Brain microvascular endothelial cell (primary cell): ENCODE measurements around the gene C20orf141.

Source experiments
- DNase-seq: peaks from one replicate; pipeline ENCODE4 v3.0.0-alpha.2; 2020
- H3K27ac ChIP-seq: fragments of 250-450 bp; sonication (Bioruptor Pico); 2 replicates; pipeline ENCODE4 v1.5.1; 2020; ENCODE audit warnings: mild to moderate bottlenecking, moderate library complexity
- H3K27me3 ChIP-seq: fragments of 250-450 bp; sonication (Bioruptor Pico); replicated peaks from 2 replicates; pipeline ENCODE4 v1.5.1; 2020; ENCODE audit warnings: mild to moderate bottlenecking
- H3K36me3 ChIP-seq: fragments of 250-450 bp; sonication (Bioruptor Pico); replicated peaks from 2 replicates; pipeline ENCODE4 v1.5.1; 2020; ENCODE audit warnings: mild to moderate bottlenecking
- H3K4me3 ChIP-seq: 2 replicates; pipeline ENCODE4 v1.5.1; 2011; ENCODE audit warnings: low read depth, mild to moderate bottlenecking, control low read depth, low read length, moderate library complexity
- CTCF ChIP-seq: IDR thresholded peaks from 2 replicates; pipeline ENCODE4 v1.5.1; 2011; ENCODE audit warnings: low read depth, mild to moderate bottlenecking, moderate library complexity, low read length, control low read depth, inconsistent platforms; ENCODE audit errors: missing control alignments
- in situ Hi-C: cut with HindIII; loops from 2 replicates; pipeline ENCODE4 v1.10.0; 2017; ENCODE audit warnings: low sequenced_read_pairs, low pct_ligation_motif_present

The C20orf141 gene

GRCh38 chr20:2798095-2798805, 16.5 kb upstream of the C20orf141 start:
- H3K4me3 ChIP-seq = no peak overlapping the region
- TF ChIP-seq CTCF = no peak
- in situ Hi-C loops = no loop called here

GRCh38 chr20:2798814-2799213, 16.0 kb upstream of the C20orf141 start:
- Histone ChIP-seq H3K4me3 (no peak overlapping the region), H3K36me3 (no peaks in the 10 kb centered on the region), H3K27ac (no peak overlapping the region), H3K27me3 (peaks cover 34% of the 10 kb centered on the region)
- in situ Hi-C loops = no loop called here
- TF ChIP-seq CTCF = no peak
- DNase-seq = no peak

More at GRCh38 chr20:2798095-2798805, 16.5 kb upstream of the C20orf141 start:
- Histone ChIP-seq H3K36me3 (no peaks in the 10 kb centered on the region), H3K27ac (no peak overlapping the region), H3K27me3 (peaks cover 29% of the 10 kb centered on the region)
- no peak for DNase-seq

DNA sequence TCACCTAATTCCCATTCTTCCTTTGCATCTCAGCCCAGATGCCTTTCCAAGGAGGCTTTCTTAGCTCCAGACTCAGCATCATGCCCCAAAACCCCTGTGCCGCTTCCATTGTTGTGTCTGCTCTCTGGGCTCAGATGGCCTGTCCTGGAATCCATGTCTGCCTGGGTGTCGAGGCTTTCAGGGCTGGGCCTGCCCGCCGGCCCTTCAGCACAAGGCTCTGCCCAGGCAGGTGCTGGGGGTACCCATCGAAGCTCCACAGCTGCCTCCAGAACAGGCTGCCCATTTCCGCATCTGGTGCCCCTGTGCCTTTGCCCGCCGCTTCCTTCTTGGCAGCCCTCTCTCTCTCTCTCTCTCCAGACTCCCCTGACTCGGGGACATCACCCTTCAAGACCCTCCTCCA, 15.5 kb upstream of the C20orf141 start:
- H3K27ac ChIP-seq = no peak overlapping the region
- in situ Hi-C loops = no loop called here
- H3K36me3 ChIP-seq = no peaks in the 10 kb centered on the region
- TF ChIP-seq CTCF = no peak
- peak overlapping the region; percentile 59 for H3K4me3 ChIP-seq
- no peak for DNase-seq
- H3K27me3 ChIP-seq = peaks cover 37% of the 10 kb centered on the region

GRCh38 chr20:2799688-2800520, 14.9 kb upstream of the C20orf141 start:
- Histone ChIP-seq H3K27me3 (peaks cover 43% of the 10 kb centered on the region), H3K4me3 (peak overlapping the region; percentile 59), H3K36me3 (no peaks in the 10 kb centered on the region), H3K27ac (no peak overlapping the region)
- DNase-seq = no peak
- TF ChIP-seq CTCF = no peak
- in situ Hi-C loops = no loop called here

DNA sequence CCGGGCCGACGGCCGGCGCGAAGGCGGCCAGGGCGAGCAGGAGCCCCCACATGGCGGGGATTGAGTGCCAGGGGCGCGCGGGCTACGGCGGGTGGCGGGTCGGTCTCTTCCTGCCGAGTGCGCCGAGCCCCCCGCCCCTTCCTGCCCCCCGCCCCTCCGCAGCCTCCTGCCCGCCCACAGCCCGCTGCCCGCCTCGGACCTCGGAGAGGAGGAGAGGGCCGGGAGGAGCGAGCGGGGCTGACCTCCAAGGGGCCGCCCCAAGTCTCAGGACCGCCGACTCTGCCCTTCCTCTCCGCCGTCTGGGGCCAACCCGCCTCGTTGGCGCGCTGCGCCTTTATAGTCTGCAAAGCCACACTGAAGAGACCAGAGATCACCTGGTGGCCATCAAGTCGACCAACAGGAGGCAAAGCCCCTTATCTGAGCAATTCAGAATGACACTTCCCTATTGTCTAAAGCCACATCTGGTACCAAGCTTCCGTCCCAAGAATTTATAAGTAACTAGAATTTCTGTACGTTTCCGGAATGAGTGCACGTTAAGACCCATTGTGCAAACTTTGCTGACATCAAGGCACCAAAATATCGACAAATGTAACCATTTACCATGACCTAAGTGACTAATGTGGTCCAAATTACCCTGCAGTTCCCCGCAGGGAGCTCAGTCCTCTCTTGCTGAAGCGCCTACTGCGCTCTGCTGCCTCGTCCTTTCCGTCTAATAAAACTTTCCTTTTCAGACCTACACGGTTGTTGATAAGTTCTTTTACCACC, 14.1 kb upstream of the C20orf141 start, which contains the start of gene CPXM1:
TSS of gene CPXM1 (minus strand) at position 107 of the 765 bp plus-strand sequence. CDS start at position 52, 55 bp downstream.
- in situ Hi-C loops = no loop called here
- peak; percentile 22 for TF ChIP-seq CTCF
- H3K27ac ChIP-seq = no peak within 1 kb of the TSS
- DNase-seq = no peak
- no peaks in the 10 kb centered on the region for H3K36me3 ChIP-seq
- H3K27me3 ChIP-seq = peaks cover 51% of the 10 kb centered on the region
- peak within 1 kb of the TSS; percentile 59 for H3K4me3 ChIP-seq
